Stimulated activated CD4-positive, alpha-beta T cell treated with anti-CD3 and anti-CD28 coated beads, Interleukin-2, amount 100 ng/mL, for 24 hours (primary cell): ENCODE data around the gene XXYLT1.

Experiments
- DNase-seq, 2 donors: peaks; one replicate each; pipeline ENCODE4 v3.0.0-alpha.2; 2020

The XXYLT1 gene

DNA sequence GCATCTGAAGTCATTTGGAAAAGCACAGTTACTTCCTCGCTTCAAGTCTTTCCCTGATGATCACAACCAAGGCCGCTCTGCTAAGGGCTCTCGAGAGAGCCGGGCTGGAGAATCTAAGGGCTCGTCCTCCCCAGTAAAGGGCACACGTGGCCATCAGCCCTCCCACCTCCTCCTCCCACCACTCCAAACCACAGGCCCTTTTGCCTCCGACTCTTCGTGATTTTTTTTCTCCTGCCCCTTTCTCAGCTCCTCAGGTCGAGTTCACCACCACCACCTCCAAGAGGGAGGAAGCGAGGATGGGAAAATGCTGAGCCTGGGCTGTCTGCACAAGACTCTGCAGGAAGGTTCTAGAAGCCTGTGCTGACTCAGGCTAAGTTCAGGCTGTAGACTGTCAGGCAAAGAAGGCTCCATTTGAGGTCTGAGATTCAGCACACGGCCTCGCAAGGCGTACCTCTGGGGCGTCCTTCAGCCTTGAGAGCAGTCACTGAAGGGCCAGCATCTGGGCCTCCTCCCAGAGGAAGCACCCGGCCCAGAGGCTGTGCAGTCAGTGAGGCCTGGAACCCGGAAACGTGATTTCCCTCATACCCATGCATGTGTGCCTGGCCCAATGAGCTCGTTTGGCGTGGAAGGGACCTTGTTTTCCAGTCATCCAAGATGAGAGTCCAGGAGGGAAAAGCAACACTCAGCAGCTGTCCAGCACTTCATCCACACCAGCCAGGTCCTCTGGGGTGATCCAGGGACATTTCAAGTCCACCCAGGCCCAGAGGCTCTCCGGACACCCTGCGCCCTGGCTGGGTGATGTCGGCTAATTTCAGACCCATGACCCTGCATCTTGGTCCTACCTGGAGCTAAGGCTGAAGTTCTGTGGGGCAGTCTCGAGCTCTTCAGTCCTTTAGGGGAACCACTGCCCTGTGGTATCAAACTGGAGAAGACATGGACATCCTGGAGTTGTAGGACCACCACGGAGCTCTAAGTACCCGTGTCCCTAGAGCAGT, 196.8 kb downstream of the XXYLT1 start:
- DNase-seq, result no peak

- DNase-seq, result no peak
Observed at GRCh38 chr3:195072916-195073564, 197.9 kb downstream of the XXYLT1 start.

DNA sequence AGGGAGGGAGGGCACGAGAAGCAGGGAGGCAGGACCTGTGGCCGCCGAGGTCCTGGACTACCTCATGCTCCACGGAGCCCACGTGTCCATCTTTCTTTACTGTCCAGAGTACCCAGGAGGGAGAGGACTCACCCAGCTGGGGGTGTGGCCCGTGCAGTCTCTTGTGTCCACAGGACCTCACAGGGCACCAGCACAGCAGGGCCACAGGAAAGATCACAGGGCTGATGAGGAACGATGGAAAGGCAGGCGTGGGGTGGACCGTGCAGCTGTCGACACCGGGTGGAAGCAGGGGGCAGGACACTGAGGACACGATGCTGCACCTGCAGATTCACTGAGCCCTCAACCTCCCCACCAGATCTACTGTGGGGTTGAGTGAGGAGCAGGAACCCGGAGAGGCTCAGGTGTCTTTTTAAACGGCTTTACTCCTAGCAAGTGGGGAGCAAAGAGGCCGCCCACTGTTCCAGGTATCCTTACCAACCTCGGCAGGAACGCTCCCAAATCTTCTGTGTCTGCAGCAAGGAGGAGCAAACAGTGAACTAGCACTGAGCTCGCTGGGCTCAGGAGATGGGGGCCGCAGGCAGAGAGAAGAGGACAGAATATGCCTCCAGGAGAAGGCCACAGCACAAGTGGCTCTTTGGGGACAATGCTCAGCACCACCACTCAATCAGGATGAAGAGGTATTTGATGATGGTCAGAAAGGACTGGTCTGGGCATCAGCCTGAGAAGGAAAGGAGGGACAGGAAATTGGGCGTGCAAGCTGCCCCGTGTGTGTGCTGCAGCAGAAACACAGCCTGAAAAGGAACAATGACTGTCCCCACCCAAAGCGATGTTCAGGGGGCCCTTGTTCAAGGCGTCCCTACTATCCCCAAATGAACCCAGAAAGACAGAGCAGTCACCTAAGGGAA, 198.8 kb downstream of the XXYLT1 start:
- DNase-seq, result no peak

- DNase-seq, result no peak
Observed at GRCh38 chr3:195071011-195071728, 199.8 kb downstream of the XXYLT1 start.

- no peak for DNase-seq
Observed at GRCh38 chr3:195070336-195070735, 200.6 kb downstream of the XXYLT1 start.

DNA sequence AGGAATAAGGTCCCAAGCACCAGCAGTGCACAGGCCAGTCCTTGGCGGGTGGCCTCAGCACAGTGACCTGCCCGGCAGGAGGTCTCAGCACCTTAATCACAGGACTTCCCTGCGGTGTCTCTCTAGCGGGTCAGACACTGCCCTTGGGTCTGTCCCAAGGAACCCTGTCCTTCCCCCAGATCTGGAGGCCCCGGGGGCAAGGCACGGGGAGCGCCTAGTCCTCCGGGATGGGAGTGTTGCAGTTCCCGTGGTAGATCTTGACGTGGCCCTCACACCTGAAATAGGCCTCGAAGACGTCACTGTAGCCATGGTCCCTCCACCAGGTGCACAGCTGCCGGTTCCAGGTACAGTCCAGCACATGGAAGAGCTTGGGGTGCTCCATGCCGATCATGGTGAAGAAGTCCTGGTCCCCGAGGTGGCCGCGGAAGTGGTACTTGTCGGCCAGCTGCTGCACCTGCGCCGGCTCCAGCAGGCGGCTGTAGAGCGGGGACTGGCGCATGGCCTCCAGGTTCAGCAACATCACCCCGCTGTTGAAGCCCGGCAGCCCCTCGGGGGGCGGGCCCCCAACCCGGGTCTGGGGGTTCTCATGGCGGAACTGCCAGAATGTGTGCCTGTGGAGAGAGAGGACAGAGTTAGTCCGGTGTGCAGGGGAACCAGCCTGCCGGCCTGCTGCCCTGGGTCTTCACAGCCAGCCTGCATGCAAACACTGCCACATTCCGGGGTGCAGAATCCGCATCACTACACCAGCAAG, 201.3 kb downstream of the XXYLT1 start:
- no peak for DNase-seq

DNA sequence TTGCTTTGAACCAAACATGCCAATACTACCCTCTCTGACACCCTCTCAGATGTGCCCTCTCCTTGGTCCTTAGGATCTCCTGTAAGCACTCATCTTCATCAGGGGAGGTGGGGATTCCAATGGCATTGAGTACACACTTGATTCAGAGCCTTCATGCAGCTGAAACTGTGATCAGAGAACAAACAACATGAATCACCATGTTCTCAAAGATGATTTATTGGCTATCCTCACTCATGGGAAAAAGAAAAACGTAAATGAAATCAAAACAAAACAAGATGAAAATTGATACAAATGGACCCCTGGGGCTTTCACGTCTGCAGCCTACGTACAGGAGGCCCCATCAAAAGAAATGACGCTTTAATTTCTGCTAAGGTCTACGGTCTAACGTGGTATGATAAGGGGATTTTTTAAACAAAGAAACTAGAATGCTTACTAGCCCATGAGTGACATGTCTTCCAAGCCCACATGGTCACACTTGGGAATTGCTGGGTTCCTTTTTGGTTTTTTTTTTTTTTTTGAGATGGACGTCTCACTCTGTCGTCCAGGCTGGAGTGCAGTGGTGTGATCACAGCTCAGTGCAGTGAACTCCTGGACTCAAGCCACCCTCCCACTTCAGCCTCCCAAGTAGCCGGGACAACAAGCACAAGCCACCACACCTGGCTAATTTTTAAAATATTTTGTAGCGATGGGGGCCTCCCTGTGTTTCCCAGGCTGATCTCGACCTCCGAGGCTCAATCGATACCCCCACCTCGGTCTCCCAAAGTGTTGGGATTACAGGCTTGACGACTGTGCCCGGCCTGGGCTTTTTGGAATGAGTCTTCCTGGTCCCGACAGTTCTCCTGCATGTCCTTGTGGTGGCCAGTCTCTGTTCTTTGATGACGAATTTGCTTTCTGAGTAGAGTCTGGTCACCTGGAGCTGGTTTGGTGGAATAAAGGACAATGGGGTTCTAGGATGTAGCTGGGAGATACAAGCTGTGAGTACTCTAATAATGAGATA, 202.6 kb downstream of the XXYLT1 start:
- no peak for DNase-seq

DNA sequence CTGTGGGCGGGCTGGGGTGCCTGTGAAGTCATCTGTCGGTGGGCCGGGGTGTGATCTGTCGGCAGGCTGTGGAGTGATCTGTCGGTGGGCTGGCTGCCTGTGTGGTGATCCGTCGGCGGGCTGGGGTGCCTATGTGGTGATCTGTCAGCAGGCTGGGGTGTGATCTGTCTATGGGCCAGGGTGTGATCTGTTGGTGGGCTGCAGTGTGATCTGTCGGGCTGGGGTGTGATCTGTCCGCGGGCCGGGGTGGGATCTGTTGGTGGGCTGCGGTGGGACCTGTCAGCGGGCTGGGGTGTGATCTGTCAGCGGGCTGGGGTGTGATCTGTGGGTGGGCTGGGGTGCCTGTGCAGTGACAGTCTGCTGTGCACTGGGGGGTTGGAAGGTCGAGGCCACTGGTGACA, 204.5 kb downstream of the XXYLT1 start:
- DNase-seq, result no peak

GRCh38 chr3:195065864-195066185, 205.1 kb downstream of the XXYLT1 start:
- no peak for DNase-seq

DNA sequence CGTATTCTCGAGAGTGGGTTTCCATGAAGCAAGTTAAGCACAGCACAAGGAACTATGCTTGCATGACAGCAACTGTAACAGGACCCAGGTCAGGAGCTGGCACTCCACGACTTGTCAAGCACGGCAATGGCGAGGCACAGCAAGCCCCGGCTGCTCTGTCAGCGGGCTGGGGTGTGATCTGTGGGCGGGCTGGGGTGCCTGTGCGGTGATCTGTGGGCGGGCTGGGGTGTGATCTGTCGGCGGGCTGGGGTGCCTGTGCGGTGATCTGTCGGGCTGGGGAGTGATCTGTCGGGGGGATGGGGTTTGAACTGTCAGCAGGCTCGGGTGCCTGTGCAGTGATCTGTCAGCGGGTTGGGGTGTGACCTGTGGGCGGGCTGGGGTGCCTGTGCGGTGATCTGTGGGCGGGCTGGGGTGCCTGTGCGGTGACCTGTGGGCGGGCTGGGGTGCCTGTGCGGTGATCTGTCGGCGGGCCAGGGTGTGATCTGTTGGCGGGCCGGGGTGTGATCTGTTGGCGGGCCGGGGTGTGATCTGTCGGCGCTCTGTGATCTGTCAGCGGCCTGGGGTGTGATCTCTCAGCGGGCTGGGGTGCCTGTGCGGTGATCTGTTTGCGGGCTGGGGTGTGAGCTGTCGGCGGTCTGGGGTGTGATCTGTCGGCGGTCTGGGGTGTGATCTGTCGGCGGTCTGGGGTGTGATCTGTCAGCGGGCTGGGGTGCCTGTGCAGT, 205.7 kb downstream of the XXYLT1 start:
- no peak for DNase-seq

GRCh38 chr3:195064300-195064931, 206.5 kb downstream of the XXYLT1 start:
- no peak for DNase-seq

DNA sequence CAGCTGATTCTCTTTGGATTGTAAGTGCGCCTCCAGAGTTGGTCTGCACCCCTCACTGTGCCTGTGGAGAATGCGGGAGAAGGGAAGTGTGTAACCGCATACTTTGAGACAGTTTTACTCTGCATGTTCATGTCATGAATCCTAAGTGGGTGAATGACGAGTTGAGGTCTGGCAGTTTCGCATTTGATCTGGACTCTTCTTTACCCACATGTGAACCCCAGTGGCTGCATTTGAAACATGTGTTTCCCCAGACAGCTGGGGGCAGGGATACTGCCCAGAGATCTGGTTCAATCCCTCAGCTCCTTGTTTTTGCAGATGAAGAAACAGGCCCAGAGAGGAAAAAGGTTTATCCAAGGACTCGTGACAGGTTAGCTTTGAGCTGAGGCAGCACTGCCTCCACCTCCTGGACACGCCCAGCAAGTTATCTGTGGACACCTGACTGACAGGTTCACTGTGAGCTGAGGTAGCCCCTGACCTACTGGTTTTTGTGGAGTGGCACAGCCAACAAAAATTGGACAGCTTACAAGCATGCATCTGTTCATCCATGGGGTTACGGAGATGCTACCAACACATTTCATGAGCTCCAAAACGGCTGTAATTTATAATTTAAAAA, 207.3 kb downstream of the XXYLT1 start:
- DNase-seq, result no peak

DNA sequence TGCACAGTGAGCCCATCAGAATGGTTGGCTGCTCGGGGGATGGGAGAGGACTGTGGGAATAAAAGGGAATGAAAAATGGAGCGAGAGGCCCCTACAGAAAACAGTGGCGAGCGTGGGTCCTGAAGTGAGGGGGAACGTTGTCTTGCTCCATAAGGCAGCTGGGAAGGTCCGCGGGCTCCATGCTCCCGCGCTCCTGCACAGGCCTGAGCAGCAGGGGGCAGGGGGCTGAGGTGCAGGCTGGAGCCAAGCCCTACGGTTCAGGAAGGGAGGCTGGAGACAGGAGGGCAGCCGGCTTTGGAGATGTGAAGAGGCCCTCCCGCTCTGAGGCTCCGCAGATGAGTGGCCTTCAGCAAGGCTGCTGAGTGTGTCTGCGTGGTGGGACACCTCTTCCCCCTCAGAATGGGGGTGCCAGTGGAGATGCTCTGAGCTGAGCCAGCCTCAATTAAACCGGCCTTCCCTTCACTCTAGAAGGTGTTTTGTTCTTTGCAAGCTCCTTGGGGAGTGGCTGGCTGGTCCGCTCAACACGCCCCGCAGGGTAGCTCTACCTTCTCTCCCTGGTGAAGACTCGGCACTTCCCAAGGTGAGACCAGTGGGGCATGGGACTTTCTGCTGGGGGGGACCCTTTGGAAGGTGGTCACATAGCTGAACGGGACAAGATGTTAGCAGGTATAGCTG, 208.0 kb downstream of the XXYLT1 start:
- DNase-seq, result no peak

DNA sequence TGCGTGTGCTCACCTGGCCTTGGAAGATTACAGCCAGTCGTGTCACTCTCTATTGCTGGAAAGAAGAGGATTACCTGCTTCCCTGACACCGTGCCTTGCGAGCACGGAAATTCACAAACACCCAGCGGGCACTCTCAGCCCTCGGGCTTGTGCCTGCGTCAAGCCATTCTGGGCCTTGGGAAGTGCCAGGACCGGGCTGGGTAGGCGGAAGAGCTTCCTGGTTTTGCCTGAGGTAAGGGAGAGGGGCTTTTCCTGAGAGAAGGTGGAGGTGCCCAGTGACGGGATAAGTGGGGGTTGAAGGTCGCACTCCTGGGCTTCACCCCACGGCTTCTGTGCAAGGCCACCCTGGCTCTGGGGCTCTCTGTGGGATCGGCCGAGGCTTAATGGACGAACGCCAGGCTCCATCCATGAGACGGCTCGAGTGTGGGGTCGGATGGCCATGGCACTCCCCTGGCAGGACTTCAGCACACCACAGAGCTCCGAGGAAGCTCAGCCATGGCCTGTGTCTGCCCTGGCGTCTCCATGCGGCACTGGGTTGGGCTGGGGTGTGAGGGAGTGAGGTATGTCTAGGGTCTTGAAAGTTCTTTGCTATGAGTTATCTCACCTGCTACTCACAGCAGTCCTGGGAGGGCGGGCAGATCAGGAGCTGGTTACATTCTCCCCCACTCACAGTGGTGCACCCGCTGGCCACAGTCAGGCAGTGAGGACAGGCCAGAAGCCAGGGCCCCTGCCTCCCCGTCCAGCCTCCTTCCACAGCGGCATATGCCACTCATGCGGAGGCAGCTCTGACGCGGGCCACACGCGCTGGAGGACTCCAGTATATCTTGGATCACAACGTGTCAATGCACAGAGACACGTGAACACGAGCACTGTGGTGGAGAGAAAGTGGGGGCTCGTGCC, 209.0 kb downstream of the XXYLT1 start:
- DNase-seq, result no peak

DNA sequence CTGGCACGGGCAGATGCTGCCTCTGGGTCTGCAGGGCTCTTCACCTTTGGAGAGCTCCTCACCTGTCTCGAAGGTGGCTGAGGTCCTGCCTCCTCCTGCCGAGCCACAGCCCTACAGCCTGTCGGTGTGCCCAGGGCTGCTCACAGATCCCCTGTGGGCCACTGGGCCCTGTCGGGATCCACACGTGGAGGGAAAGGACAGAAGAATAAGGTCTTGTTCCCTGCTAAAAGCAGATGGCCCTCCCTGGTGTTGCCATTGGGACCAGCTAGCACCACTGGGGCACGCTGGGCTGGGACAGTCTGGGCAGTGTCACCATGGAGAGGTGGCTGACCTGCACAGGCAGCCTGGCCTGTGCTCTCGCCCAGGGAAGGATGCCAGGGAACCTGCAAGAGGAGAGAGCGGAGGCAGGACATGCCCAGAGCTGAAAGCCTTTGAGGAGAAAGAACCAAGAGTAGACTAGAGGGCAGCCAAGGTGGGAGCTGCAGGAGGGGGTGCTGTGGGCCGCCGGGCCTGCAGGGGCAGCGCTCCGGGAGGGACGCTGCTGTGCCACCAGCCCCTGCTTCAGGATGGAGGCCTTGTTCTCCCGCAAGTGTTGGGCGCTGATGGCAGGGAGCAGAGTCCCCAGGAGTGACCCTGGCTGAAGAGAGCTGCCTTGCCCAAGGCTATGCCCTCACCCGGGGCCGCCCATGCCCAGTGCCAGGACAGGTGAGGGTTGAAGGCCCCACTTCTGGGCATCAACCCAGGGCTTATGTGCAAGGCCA, 210.2 kb downstream of the XXYLT1 start:
- DNase-seq, result no peak

DNA sequence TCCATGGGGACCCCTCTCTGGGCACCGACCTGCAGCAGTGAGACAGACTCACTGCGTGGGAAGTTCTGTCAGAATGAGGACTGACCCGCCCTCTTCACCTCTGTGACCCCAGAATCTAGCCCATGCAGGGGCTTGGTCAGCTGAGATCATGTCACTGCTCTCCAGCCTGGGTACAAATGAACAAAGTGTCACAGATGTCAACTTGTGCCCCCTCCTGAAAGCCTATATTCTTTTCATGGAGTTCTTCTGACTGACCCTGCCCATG, 210.8 kb downstream of the XXYLT1 start:
- no peak for DNase-seq
